ENCODE results near the gene CHRNA4.

GRCh38 chr20:63325021-63325471 is 36.1 kb downstream of the CHRNA4 start:
- TF ChIP-seq POLR2A (IDR thresholded peaks at IDR 0.05) (no peak), CTCF (IDR thresholded peaks at IDR 0.05) (no peak)
